Embryonic facial prominence (tissue), 1 donor: ENCODE results near the gene RNU5D-1.
A peak's percentile ranks its signal among the peaks of the same experiment; 100 is the strongest.
"Not testable (repeated sequence)": the region's sequence is repeated elsewhere in the genome, so short reads cannot be mapped to it uniquely, and the experiment has no call there.

Experiments used
- DNase-seq: peaks from one replicate; pipeline ENCODE4 v3.0.0-alpha.2; 2016; ENCODE audit errors: extremely low spot score

The RNU5D-1 gene

GRCh38 chr1:44730741-44731512 lies at the start of gene RNU5D-1:
RNU5D-1 (minus strand) TSS chr1:44731170.
- peak; percentile 94 for DNase-seq

DNA sequence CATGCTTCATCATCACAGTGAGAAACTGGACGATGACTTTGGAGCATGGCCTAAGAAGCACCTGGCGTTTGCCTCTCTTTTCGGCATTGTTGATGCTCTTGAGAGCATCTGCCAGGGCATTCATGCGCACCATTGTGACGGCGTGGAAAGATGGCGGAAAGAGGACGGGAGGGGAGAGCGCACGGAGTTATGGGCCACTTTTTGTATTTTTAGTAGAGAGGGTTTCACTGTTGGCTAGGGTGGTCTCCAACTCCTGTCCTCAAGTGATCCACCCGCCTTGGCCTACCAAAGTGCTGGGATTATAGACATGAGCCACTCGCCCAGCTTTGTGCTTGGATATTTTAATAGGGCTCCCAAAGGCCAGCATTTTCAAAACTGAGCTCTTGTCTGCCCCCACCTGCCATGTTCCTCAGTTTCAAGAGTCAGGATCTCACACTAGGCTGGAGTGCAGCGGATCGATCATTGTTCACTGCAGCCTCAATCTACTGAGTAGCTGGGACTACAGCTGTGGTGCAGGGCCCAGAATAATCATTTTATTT lies 49.7 kb upstream of the RNU5D-1 start:
- no peak for DNase-seq

GRCh38 chr1:44778705-44779576 lies 48.0 kb upstream of the RNU5D-1 start:
- no peak for DNase-seq

GRCh38 chr1:44777969-44778635 lies 47.1 kb upstream of the RNU5D-1 start:
- DNase-seq: no peak

GRCh38 chr1:44777547-44777946 lies 46.6 kb upstream of the RNU5D-1 start:
- no peak for DNase-seq

DNA sequence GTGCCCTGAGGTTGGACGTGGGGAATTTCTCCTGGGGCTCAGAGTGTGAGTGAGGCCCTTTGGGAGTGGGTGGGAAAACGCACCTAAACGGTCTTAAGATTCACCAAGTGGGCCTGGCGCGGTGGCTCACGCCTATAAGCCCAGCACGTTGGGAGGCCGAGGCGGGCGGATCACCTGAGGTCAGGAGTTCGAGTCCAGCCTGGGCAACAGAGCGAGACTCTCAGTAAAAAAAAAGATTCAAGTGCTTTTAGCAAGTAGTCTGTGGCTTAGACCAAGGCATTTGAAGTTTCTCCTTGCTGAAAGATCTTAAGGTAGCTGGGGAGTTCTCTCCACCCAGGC lies 45.7 kb upstream of the RNU5D-1 start:
- no peak for DNase-seq

DNA sequence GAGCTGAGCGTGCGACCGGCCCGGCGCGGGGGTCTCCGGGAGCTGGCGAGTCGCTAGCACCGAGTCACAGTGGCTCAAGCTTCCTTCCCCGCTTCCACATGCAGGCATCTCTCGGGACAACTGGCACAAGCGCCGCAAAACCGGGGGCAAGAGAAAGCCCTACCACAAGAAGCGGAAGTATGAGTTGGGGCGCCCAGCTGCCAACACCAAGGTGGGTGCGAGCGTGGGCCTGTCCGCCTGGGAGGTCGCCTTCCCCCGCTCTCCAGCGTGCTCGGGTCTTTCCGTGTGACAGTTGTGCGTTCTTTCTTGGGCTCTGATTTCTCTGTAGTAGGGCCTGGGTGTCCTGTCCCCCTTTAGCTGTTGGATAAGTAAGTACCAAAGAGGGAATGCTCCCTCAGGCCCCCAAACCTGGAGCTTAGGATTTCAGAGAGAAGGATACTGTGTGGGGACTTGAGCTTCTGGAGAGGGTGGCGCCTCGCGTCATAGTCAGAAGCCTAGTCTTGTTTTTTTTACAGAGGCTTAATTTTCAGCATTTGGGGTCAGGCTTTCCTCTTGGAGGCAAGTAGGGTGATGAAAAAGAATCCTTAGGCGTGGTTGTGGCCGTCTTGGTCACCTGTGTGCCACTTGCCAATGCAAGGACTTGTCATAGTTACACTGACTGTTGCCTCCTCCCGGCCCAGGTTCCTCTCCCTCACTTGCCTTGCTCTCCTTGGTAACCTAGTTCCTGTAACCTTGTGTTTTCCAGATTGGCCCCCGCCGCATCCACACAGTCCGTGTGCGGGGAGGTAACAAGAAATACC lies 45.2 kb upstream of the RNU5D-1 start:
- no peak for DNase-seq

DNA sequence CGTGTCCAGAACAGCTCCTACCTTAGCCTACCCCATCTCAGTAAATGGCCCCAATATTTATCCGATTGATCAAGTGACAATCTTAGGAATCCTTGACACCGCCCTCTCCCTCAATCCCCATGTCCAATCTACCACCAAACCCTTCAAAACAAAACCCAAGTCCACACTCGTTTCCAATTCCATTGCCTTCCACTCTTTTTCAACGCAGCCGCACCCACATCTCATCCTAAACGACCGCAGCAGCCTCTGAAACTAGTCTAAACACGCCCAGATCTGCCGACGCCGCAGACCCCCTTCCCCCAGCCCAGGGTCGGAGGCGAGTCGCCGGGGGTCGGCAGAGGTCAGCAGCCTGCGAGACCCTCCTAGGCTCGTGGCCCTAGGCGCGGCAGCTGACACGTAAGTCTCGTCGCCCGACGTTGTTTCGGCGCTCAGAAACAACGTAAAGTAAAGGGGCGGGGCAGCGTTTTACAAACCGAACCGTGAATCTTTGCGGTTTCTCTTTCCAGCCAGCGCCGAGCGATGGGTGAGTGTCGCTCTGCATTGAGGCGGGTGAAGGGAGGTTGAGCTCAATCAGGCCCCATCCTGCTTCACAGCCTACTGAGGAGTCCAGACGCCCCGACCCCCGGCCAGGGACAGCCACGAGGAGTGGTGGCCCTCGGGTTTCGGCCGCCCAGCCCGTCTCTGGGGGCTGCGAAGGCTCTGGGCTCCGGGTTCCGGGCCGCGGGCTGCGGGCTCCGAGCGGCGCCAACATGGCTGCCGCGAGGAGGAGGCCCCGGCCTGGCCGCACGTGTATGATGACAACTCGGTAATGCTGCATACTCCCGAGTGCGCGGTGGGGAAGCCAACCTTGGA lies 44.3 kb upstream of the RNU5D-1 start, which contains the start of gene RPS8:
RPS8 (plus strand) TSS at position 463 of the 852 bp plus-strand sequence; CDS start at position 520, 57 bp downstream.
- peak; percentile 88 for DNase-seq

GRCh38 chr1:44766421-44766820 lies 35.5 kb upstream of the RNU5D-1 start:
- DNase-seq: not testable (repeated sequence)

DNA sequence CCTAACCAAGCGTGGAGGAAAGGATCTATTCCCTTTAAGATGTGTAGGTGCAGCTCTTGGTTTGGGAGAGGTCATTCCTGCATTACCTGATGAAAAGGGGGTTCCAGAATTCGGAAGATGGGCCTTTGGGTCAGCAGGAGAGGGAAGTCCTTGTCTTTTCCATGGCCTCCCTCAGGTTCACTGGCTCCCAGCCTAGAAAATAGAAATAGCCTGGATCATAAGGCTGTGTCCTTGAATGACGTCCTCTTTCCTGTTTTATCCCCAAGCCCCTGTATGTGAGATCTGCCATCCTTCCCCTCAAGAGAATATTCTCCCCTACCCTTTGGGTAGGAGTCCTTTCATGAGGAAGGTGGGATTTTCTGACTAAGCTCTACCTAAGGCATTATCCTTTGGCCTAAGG lies 29.9 kb upstream of the RNU5D-1 start:
- DNase-seq: no peak

- no peak for DNase-seq
Measured at GRCh38 chr1:44759077-44759476, 28.1 kb upstream of the RNU5D-1 start.

- no peak for DNase-seq
Measured at GRCh38 chr1:44757420-44757819, 26.4 kb upstream of the RNU5D-1 start.

DNA sequence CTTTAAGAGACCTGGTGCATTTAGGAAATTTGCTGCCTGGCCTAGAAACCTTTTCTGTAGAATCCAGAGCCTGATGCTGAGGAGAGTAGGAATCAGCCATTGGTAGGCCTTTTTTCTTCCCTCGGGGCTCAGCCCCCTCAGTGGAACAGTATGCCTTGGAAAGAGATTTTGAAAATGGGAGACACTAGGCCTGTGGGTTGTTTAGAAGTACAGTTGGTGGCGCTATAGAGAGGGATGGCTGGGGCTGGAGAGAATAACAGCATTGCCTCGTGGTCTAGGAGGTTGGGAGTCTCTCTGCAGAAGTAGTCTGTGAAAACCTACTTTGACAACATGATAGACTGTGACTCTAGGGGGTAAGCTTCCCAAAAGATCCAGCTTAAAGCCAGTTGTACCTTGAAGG lies 16.9 kb upstream of the RNU5D-1 start:
- no peak for DNase-seq

GRCh38 chr1:44743211-44743610 lies 12.2 kb upstream of the RNU5D-1 start:
- no peak for DNase-seq

GRCh38 chr1:44740179-44740617 lies 9.2 kb upstream of the RNU5D-1 start:
- no peak for DNase-seq

DNA sequence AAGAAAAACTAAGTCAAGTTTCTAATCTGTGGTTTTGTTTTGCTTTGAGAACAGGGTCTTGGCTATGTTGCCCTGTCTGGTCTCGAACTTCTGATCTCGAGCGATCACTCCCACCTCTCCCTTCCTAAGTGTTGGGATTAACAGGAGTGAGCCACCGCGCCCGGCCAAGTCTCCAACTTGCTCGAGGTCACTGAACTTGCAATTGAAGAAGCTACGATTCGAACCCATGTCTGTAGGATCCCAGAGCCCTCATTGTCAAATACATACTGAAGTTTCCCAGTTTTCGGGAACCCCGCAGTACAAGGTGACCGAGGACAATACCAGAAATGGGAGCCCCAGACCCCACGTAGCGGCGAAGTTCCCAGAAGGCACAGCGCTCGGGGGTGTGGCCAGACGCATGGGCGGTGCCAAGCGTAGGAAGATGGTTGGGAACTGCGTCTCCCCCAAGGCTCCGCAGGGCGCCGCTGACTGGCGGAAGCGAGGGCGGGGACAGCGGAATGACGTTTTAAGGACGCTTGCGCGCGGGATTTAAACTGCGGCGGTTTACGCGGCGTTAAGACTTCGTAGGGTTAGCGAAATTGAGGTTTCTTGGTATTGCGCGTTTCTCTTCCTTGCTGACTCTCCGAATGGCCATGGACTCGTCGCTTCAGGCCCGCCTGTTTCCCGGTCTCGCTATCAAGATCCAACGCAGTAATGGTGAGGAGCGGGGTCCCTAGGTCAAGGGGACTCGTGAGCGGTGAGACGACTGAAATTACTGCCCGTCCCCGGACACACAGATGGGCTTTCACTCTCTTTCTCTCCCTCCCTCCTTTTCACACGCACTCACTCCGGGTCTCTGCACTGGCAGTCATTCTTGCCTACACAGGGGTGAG lies 8.6 kb upstream of the RNU5D-1 start, which contains the start of gene KIF2C:
KIF2C (plus strand) TSS at position 531 of the 872 bp plus-strand sequence; CDS start at position 627, 96 bp downstream.
- DNase-seq: peak; percentile 96

- not testable (repeated sequence) for DNase-seq
Measured at GRCh38 chr1:44738953-44739306, 8.0 kb upstream of the RNU5D-1 start.

GRCh38 chr1:44735992-44736391 lies 5.0 kb upstream of the RNU5D-1 start:
- no peak for DNase-seq

DNA sequence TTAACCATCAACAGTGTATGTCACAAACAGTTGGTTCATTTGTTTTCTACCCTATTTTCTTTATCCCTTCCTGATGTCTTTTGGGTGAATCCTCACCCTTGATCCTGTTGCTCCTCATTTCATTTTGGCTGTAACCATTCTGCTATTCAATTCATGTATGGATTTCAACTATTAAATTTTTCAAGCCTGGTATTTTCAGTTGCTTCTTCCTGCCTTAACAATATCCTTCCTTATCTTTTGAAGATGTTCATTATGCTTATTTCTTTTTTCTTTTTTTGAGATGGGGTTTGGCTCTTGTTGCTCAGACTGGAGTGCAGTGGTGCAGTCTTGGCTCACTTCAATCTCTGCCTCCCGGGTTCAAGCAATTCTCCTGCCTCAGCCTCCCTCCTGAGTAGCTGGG lies 2.8 kb upstream of the RNU5D-1 start:
- no peak for DNase-seq
